ENCODE results near the gene MED16. TPM values are rescaled to one million over a fixed set of nuclear protein-coding genes. Genes with fewer than 3 reads are reported as not detected.
A peak's percentile ranks its signal among the peaks of the same experiment; 100 is the strongest.

The MED16 gene, protein sequence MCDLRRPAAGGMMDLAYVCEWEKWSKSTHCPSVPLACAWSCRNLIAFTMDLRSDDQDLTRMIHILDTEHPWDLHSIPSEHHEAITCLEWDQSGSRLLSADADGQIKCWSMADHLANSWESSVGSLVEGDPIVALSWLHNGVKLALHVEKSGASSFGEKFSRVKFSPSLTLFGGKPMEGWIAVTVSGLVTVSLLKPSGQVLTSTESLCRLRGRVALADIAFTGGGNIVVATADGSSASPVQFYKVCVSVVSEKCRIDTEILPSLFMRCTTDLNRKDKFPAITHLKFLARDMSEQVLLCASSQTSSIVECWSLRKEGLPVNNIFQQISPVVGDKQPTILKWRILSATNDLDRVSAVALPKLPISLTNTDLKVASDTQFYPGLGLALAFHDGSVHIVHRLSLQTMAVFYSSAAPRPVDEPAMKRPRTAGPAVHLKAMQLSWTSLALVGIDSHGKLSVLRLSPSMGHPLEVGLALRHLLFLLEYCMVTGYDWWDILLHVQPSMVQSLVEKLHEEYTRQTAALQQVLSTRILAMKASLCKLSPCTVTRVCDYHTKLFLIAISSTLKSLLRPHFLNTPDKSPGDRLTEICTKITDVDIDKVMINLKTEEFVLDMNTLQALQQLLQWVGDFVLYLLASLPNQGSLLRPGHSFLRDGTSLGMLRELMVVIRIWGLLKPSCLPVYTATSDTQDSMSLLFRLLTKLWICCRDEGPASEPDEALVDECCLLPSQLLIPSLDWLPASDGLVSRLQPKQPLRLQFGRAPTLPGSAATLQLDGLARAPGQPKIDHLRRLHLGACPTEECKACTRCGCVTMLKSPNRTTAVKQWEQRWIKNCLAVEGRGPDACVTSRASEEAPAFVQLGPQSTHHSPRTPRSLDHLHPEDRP
- total RNA-seq, result 51.8 TPM
- long read RNA-seq, transcript MED16-204 (15 exons, 3,420 nt), result major isoform, 83 of 147 reads
- long read RNA-seq, partial matches to known transcripts, result 42 of 147 reads
- long read RNA-seq, other reads (novel, unspliced or antisense), result 20 of 147 reads

DNA sequence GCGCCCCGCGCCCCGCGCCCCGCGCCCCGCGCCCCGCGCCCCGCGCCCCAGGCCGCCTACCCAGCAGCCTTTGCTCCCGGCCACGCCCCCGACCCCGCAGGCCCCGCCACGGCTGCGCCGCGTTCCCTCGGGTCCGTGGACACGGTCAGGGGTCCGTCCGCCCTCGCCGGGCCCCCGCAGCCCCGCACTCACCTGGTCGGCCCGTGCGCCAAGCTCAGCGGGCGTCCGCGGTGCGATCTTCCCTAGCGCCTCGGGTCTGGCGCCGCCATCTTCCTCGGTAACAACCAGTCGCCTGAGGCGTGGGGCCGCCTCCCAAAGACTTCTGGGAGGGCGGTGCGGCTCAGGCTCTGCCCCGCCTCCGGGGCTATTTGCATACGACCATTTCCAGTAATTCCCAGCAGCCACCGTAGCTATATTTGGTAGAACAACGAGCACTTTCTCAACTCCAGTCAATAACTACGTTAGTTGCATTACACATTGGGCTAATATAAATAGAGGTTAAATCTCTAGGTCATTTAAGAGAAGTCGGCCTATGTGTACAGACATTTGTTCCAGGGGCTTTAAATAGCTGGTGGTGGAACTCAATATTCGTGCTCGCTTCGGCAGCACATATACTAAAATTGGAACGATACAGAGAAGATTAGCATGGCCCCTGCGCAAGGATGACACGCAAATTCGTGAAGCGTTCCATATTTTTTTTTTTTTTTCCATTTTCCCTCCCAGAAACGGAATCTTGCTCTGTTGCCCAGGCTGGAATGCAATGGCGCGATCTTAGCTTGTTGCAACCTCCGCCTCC, at the start of gene MED16, which contains the start of gene RNU6-9:
Gene MED16, minus strand, starts transcription at position 294 of the 796 bp plus-strand sequence. CDS start 2,056 bp downstream, outside the sequence.
Gene RNU6-9, plus strand, starts transcription at position 591 of the 796 bp plus-strand sequence.
- H3K36me3 ChIP-seq, result peaks cover 18% of the 10 kb centered on the region
- peak within 1 kb of the TSS; percentile 97 for H3K27ac ChIP-seq
- H3K4me3 ChIP-seq, result peak within 1 kb of the TSS; percentile 89
- TF ChIP-seq, protein P1, sequence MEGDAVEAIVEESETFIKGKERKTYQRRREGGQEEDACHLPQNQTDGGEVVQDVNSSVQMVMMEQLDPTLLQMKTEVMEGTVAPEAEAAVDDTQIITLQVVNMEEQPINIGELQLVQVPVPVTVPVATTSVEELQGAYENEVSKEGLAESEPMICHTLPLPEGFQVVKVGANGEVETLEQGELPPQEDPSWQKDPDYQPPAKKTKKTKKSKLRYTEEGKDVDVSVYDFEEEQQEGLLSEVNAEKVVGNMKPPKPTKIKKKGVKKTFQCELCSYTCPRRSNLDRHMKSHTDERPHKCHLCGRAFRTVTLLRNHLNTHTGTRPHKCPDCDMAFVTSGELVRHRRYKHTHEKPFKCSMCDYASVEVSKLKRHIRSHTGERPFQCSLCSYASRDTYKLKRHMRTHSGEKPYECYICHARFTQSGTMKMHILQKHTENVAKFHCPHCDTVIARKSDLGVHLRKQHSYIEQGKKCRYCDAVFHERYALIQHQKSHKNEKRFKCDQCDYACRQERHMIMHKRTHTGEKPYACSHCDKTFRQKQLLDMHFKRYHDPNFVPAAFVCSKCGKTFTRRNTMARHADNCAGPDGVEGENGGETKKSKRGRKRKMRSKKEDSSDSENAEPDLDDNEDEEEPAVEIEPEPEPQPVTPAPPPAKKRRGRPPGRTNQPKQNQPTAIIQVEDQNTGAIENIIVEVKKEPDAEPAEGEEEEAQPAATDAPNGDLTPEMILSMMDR (IDR thresholded peaks at IDR 0.05), result no peak
- H3K27me3 ChIP-seq, result no peaks in the 10 kb centered on the region
- H3K4me1 ChIP-seq, result peaks cover 5% of the 10 kb centered on the region
- intact Hi-C loops (cut with DNase I), result no loop called here
- no peaks in the 10 kb centered on the region for H3K9me3 ChIP-seq
- ATAC-seq, result peak; percentile 95
- peak; percentile 95 for DNase-seq

DNA sequence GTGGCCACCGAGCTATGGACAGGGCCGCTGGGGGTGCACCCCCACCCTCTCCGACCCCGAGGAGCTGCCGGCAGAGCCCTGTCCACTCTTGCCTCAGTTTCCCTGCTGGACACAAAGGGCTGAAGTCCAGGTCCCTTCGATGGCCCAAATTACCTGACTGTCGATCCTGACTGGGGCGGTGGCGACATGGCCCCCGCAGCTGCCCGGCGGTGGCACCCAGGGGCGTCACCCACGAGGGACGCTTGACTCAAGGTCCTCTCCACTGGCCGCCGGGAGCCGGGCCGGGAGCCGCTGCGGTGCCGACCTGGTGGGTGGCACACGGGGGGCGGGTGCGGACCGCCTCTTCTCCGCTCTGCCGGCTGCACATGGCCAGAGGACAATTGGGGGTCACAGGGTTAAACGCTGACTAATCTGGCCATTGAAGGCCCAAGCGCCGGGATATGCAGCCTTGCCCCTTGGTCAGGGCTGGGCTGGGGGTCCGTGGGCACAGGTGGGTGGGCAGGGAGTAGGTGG, 49.2 kb upstream of the MED16 start:
- no peak for DNase-seq
- H3K4me1 ChIP-seq, result peaks cover 22% of the 10 kb centered on the region
- H3K4me3 ChIP-seq, result no peak overlapping the region
- intact Hi-C loops (cut with DNase I), result no loop called here
- H3K27me3 ChIP-seq, result no peaks in the 10 kb centered on the region
- H3K27ac ChIP-seq, result no peak overlapping the region
- TF ChIP-seq, protein P1 (IDR thresholded peaks at IDR 0.05), result no peak
- ATAC-seq, result no peak
- no peaks in the 10 kb centered on the region for H3K9me3 ChIP-seq
- H3K36me3 ChIP-seq, result no peaks in the 10 kb centered on the region

DNA sequence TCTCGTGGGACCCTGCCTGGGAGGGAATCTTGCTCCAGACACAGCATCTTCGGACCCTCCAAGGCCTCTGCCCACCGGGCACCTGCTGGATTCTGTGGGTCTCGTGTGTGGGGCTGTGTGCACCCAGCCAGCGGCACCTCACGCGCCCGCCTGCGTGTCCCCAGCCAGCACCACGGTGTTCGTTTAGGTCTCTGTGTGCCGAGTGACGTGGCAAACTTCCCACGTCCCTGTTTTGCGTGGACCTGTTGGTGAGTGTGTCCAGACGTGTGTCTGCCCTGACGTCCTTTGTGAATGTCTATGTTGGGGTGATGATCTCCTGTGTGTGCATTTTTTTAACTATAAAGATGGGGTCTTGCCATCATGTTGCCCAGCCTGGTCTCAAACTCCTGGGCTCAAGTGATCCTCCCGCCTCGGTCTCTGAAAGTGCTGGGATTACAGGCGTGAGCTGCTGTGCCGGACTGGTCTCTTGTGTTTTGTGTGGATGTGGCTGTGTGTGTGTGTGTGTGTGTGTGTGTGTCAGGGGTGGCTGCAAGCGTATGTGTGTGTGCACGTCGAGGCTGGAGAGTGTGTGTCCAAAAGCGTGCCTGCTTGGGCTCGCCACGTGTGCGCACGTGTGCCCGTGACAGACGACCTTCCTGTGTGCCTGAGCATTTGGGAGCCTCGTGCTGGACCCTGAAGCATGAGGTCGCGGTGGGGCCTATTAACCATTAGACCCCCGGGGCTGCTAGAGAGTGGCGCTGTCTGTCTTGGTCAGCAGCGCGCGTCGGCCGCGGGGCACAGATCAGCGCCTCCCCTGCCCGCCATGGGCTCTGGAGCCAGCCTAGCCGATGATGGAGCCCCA, 48.5 kb upstream of the MED16 start:
- TF ChIP-seq, protein P1 (IDR thresholded peaks at IDR 0.05), result no peak
- peaks cover 22% of the 10 kb centered on the region for H3K4me1 ChIP-seq
- H3K9me3 ChIP-seq, result no peaks in the 10 kb centered on the region
- no peaks in the 10 kb centered on the region for H3K27me3 ChIP-seq
- DNase-seq (no peak), ATAC-seq (no peak)
- peak overlapping the region; percentile 78 for H3K27ac ChIP-seq
- H3K4me3 ChIP-seq, result peak overlapping the region; percentile 41
- no peaks in the 10 kb centered on the region for H3K36me3 ChIP-seq
- intact Hi-C loops (cut with DNase I), result no loop called here

DNA sequence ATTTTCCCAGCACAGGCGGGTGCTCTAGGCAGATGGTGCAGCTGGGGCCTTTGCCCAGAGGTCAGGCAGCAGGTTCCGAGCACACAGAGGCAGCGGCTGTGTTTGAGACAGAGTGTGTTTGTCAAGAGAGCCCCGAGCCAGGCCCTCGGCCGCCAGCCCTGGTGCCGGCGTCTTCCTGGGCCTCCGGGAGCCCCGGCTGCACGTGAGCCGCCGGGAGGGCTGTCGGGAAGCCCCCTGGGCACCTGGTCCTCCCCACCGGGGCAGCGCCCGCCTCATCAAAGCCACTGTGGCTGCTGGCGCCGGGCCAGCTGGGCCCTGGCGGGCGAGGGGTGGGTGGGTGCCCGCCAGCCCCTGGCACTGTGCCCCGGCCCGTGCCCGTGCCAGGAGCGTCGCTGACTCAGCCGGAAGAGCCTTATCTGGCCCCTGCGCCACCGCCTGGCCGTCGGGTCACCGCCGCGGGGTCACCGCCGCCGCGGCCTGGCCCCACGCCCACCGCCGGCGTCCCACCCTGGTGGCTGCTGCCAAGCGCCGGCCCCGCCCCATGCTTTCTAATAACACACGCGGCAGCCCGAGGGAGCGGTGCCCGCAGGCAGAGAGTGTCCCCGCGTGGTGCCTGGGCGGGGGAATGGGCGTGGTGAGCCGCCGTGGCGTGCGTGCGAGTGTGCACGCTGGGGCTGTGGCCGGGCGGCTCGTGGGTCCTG, 47.8 kb upstream of the MED16 start:
- DNase-seq, result peak; percentile 90
- H3K36me3 ChIP-seq, result no peaks in the 10 kb centered on the region
- peak overlapping the region; percentile 78 for H3K27ac ChIP-seq
- H3K9me3 ChIP-seq, result no peaks in the 10 kb centered on the region
- peak overlapping the region; percentile 41 for H3K4me3 ChIP-seq
- intact Hi-C loops (cut with DNase I), result no loop called here
- H3K27me3 ChIP-seq, result no peaks in the 10 kb centered on the region
- peaks cover 23% of the 10 kb centered on the region for H3K4me1 ChIP-seq
- TF ChIP-seq, protein P1 (IDR thresholded peaks at IDR 0.05), result no peak
- peak; percentile 88 for ATAC-seq

All from upper lobe of right lung (tissue), 1 donor.